Chondrocyte (in vitro differentiated cells): ENCODE results near the gene S100A8. TPM values are rescaled to one million over a fixed set of nuclear protein-coding genes. Genes with fewer than 3 reads are reported as not detected.

Experiments used
- DNase-seq: peaks from one replicate; pipeline ENCODE4 v3.0.0; 2021; ENCODE audit warnings: mixed read lengths, low spot score
- H3K27ac Mint-ChIP-seq: one replicate; pipeline ENCODE4 v1.8.0; 2021; ENCODE audit warnings: mild to moderate bottlenecking, moderate library complexity, mixed read lengths; ENCODE audit not compliant: unreplicated experiment
- H3K27me3 Mint-ChIP-seq: 2 replicates; pipeline ENCODE4 v1.8.0; 2021; ENCODE audit warnings: low read depth, mixed read lengths
- H3K36me3 Mint-ChIP-seq: 2 replicates; pipeline ENCODE4 v1.8.0; 2021; ENCODE audit warnings: low read depth, mixed read lengths
- H3K4me1 Mint-ChIP-seq: 2 replicates; pipeline ENCODE4 v1.8.0; 2021; ENCODE audit warnings: low read depth, mild to moderate bottlenecking, mixed read lengths
- H3K4me3 Mint-ChIP-seq: one replicate; pipeline ENCODE4 v1.8.0; 2021; ENCODE audit warnings: mild to moderate bottlenecking, moderate library complexity, mixed read lengths; ENCODE audit not compliant: unreplicated experiment
- H3K9me3 Mint-ChIP-seq: 2 replicates; pipeline ENCODE4 v1.8.0; 2021; ENCODE audit warnings: low read depth, mixed read lengths
- long read RNA-seq: library from polyadenylated mRNA; stranded (forward); transcript quantifications from one replicate; pipeline ENCODE4 v2.0.0, GENCODE V29; 2021
- total RNA-seq: library from RNA; stranded (reverse); gene quantifications from 3 replicates; pipeline ENCODE4 v1.2.1, GENCODE V29; 2021
- TF ChIP-seq, protein P1 (sequence below): fragments of 200-600 bp; sonication (generic); IDR thresholded peaks from 2 replicates; pipeline ENCODE4 v1.5.0; 2021; ENCODE audit warnings: antibody characterized with exemption, mild to moderate bottlenecking, moderate library complexity

The S100A8 gene
- not detected in 3 replicates for total RNA-seq
- long read RNA-seq, result 0 reads

DNA sequence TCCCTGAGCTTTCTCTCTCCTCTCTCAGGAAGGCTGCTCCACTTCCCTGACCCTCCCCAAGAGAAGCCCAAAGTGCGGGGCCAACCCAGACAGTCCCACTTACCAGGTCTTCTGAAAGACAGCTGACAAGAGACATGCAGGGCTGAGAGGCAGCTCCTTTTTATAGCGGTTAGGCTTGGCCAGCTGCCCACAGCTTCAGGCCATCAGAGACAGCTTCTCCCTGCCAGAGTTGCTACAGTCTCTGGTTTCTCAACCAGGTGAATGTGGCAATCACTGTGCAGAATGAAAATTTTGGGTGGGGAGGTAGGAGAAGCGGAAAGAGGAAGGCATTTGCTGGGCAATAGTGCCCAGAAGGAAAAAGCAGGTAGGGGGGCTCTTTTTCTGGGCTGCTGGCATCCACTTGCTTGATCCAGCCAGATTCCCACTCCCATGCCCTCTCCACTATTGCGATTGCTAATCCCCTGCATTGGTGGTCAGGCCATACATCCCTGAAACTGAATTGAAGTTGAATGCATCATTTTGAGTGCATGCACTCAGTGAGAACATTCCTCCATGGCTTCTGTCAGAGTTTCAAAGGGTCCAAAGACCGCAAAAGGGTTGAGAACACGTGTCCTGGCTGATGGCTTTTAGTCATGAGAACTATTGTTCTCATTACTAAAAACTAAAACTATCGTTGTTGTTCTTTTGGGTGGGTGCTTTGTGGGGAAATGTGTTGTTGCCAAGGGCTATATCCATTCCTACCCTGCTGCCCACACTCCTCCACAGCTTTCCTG is at the start of gene S100A8:
Gene S100A8, minus strand, starts transcription at position 136 of the 773 bp plus-strand sequence. CDS start 538 bp downstream, outside the sequence.
- no peak for DNase-seq
- TF ChIP-seq, protein P1, sequence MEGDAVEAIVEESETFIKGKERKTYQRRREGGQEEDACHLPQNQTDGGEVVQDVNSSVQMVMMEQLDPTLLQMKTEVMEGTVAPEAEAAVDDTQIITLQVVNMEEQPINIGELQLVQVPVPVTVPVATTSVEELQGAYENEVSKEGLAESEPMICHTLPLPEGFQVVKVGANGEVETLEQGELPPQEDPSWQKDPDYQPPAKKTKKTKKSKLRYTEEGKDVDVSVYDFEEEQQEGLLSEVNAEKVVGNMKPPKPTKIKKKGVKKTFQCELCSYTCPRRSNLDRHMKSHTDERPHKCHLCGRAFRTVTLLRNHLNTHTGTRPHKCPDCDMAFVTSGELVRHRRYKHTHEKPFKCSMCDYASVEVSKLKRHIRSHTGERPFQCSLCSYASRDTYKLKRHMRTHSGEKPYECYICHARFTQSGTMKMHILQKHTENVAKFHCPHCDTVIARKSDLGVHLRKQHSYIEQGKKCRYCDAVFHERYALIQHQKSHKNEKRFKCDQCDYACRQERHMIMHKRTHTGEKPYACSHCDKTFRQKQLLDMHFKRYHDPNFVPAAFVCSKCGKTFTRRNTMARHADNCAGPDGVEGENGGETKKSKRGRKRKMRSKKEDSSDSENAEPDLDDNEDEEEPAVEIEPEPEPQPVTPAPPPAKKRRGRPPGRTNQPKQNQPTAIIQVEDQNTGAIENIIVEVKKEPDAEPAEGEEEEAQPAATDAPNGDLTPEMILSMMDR, result no peak
- Mint-ChIP-seq H3K27me3 (peaks cover 18% of the 10 kb centered on the region), H3K4me3 (no peak within 1 kb of the TSS), H3K27ac (no peak within 1 kb of the TSS), H3K36me3 (no peaks in the 10 kb centered on the region), H3K4me1 (no peaks in the 10 kb centered on the region), H3K9me3 (no peaks in the 10 kb centered on the region)

DNA sequence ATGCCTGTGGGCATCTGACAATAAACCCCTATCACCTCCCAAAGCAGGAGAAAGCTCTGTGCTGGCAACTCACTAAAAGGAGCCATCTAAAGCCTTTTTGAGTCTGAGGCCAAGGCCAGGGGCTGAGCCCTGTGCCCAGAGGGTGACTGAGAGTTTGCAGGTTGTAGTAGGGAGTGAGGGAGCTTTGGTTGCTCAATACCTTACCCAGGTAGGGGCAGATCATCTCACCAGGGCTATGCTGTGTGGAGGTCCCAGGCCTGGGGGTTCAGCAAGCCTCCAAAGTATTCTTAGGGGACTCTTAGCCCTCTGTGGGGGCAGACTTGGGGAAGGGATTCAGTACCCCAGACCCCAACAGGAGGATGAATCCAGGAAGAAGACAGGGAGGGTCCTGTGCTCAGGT is 48.4 kb upstream of the S100A8 start:
- Mint-ChIP-seq H3K36me3 (no peaks in the 10 kb centered on the region), H3K4me1 (no peaks in the 10 kb centered on the region), H3K9me3 (peaks cover 2% of the 10 kb centered on the region), H3K27me3 (peaks cover 16% of the 10 kb centered on the region), H3K4me3 (no peak overlapping the region), H3K27ac (no peak overlapping the region)
- TF ChIP-seq, protein P1, result no peak
- no peak for DNase-seq

DNA sequence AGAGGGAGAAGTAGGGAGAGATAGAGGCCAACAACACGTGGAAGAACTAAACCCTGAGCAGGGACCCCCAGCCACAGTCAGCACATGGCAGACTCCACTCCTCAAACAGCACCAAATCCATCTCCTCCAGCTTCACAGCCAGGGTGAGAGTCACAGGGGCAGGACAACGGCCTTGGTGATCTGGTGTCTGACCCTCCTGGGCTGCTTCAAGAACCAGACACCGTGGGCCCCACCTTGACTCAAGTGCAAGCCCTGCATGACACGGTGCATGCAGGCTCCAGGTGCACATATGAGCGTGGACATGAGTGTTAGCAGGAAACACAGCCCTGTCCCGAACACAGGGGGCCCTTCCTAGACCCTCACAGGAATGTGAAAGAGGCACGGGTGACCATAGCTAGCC is 47.7 kb upstream of the S100A8 start:
- Mint-ChIP-seq H3K27ac (no peak overlapping the region), H3K9me3 (peaks cover 2% of the 10 kb centered on the region), H3K4me3 (no peak overlapping the region), H3K36me3 (no peaks in the 10 kb centered on the region), H3K27me3 (peaks cover 19% of the 10 kb centered on the region), H3K4me1 (no peaks in the 10 kb centered on the region)
- no peak for DNase-seq
- TF ChIP-seq, protein P1, result no peak

DNA sequence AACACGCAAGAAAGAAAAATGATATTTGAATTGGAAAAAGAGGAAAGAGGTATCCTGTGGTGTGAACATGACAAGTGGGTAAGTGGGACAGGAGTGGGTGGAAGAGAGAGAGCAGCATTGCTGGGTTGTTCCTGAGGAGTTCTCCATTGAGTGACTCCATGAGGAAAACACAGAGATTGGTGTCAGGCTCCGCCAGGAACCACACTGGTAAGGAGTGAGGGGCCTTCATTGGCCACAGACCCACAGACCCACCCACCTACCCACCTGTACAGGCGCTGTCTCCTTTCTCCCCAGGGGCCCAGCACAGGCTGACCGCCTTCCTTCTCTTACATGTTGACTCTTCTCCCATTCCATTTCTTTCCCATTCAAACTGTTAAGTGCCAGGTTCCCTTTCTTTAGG is 46.4 kb upstream of the S100A8 start:
- Mint-ChIP-seq H3K27ac (no peak overlapping the region), H3K27me3 (peaks cover 17% of the 10 kb centered on the region), H3K4me3 (no peak overlapping the region), H3K36me3 (no peaks in the 10 kb centered on the region), H3K9me3 (no peaks in the 10 kb centered on the region), H3K4me1 (no peaks in the 10 kb centered on the region)
- TF ChIP-seq, protein P1, result no peak
- DNase-seq, result no peak

DNA sequence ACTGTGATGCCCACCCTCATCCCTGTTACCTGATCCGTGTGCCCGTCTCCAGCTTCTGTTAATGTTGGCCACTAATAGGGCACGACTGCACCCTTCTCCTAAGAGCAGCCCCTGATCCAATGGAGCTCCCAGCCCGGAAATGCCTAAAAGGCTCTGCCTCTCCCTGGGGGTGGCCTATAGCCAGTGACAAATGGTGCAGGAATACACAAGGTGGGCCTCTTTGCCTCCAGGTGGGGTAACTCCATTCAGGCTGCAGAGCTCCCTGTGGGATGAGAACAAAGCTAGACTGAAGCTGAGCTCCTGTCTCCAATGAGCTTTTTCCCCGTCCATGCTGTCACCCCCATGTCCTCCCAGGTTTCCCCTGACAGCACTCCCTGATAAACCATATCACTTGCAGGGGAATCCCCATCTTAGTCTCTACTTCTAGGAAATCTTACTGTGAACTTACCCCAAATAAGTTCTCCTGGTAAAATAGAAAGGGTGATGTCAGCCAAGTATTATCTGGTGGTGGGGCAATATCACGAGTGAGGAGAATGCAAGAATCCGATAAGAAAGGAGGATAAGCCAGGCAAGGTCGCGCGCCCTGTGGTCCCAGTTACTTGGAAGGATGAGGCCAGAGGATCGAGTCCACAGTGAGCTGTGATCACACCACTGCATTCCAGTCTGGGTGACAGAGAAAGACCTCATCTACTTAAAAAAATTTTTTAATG is 44.0 kb upstream of the S100A8 start:
- no peaks in the 10 kb centered on the region for H3K36me3 Mint-ChIP-seq
- TF ChIP-seq, protein P1, result no peak
- H3K4me1 Mint-ChIP-seq, result no peaks in the 10 kb centered on the region
- no peak overlapping the region for H3K27ac Mint-ChIP-seq
- DNase-seq, result no peak
- H3K4me3 Mint-ChIP-seq, result no peak overlapping the region
- peaks cover 22% of the 10 kb centered on the region for H3K27me3 Mint-ChIP-seq
- H3K9me3 Mint-ChIP-seq, result no peaks in the 10 kb centered on the region
